ENCODE data around the gene CDIP1.

The CDIP1 gene

GRCh38 chr16:4501071-4501478, 37.5 kb downstream of the CDIP1 start:
- TF ChIP-seq TAF1 (IDR thresholded peaks at IDR 0.05; ENCODE audit: borderline replicate concordance, insufficient read depth, low read length) (no peak), POLR2AphosphoS5 (IDR thresholded peaks at IDR 0.05; ENCODE audit: low read depth, low read length) (no peak), REST (IDR thresholded peaks at IDR 0.05; ENCODE audit: insufficient read depth in 1 of 2, low read depth in 2 of 2, low read length in 2 of 2) (no peak), SIN3A (IDR thresholded peaks at IDR 0.05; ENCODE audit: borderline replicate concordance, insufficient read depth, low read length) (no peak), FOXP2 (optimal IDR thresholded peaks at IDR 0.05; ENCODE audit: borderline replicate concordance, extremely low read depth, extremely low read length, insufficient read depth) (no peak)

GRCh38 chr16:4500272-4500671, 38.3 kb downstream of the CDIP1 start:
- TF ChIP-seq POLR2AphosphoS5 (IDR thresholded peaks at IDR 0.05; ENCODE audit: low read depth, low read length) (no peak), REST (IDR thresholded peaks at IDR 0.05; ENCODE audit: insufficient read depth in 1 of 2, low read depth in 2 of 2, low read length in 2 of 2) (no peak), FOXP2 (optimal IDR thresholded peaks at IDR 0.05; ENCODE audit: borderline replicate concordance, extremely low read depth, extremely low read length, insufficient read depth) (no peak), TAF1 (IDR thresholded peaks at IDR 0.05; ENCODE audit: borderline replicate concordance, insufficient read depth, low read length) (no peak), SIN3A (IDR thresholded peaks at IDR 0.05; ENCODE audit: borderline replicate concordance, insufficient read depth, low read length) (no peak)

GRCh38 chr16:4499196-4499555, 39.4 kb downstream of the CDIP1 start:
- TF ChIP-seq TAF1 (IDR thresholded peaks at IDR 0.05; ENCODE audit: borderline replicate concordance, insufficient read depth, low read length) (no peak), REST (IDR thresholded peaks at IDR 0.05; ENCODE audit: insufficient read depth in 1 of 2, low read depth in 2 of 2, low read length in 2 of 2) (no peak), SIN3A (IDR thresholded peaks at IDR 0.05; ENCODE audit: borderline replicate concordance, insufficient read depth, low read length) (no peak), FOXP2 (optimal IDR thresholded peaks at IDR 0.05; ENCODE audit: borderline replicate concordance, extremely low read depth, extremely low read length, insufficient read depth) (no peak), POLR2AphosphoS5 (IDR thresholded peaks at IDR 0.05; ENCODE audit: low read depth, low read length) (no peak)

- TF ChIP-seq REST (IDR thresholded peaks at IDR 0.05; ENCODE audit: insufficient read depth in 1 of 2, low read depth in 2 of 2, low read length in 2 of 2) (no peak), TAF1 (IDR thresholded peaks at IDR 0.05; ENCODE audit: borderline replicate concordance, insufficient read depth, low read length) (no peak), SIN3A (IDR thresholded peaks at IDR 0.05; ENCODE audit: borderline replicate concordance, insufficient read depth, low read length) (no peak), POLR2AphosphoS5 (IDR thresholded peaks at IDR 0.05; ENCODE audit: low read depth, low read length) (no peak), FOXP2 (optimal IDR thresholded peaks at IDR 0.05; ENCODE audit: borderline replicate concordance, extremely low read depth, extremely low read length, insufficient read depth) (no peak)
Observed at GRCh38 chr16:4498546-4499195, 39.9 kb downstream of the CDIP1 start.
